Astrocyte of the spinal cord (primary cell): Measurements from ENCODE around the gene BCAS3.

Source experiments
- DNase-seq: peaks from one replicate; pipeline ENCODE4 v3.0.0; 2011; ENCODE audit warnings: low read depth, low spot score
- H3K4me3 ChIP-seq: 2 replicates; pipeline ENCODE4 v1.5.1; 2011; ENCODE audit warnings: low read depth, mild to moderate bottlenecking, low read length, moderate library complexity
- in situ Hi-C: cut with HindIII; loops from 2 replicates; pipeline ENCODE4 v1.10.0; 2017; ENCODE audit warnings: low sequenced_read_pairs
- TF ChIP-seq, protein P1 (sequence below): IDR thresholded peaks from 2 replicates; pipeline ENCODE4 v1.5.1; 2012; ENCODE audit warnings: low read depth, mild to moderate bottlenecking, low read length, inconsistent platforms

BCAS3 gene

DNA sequence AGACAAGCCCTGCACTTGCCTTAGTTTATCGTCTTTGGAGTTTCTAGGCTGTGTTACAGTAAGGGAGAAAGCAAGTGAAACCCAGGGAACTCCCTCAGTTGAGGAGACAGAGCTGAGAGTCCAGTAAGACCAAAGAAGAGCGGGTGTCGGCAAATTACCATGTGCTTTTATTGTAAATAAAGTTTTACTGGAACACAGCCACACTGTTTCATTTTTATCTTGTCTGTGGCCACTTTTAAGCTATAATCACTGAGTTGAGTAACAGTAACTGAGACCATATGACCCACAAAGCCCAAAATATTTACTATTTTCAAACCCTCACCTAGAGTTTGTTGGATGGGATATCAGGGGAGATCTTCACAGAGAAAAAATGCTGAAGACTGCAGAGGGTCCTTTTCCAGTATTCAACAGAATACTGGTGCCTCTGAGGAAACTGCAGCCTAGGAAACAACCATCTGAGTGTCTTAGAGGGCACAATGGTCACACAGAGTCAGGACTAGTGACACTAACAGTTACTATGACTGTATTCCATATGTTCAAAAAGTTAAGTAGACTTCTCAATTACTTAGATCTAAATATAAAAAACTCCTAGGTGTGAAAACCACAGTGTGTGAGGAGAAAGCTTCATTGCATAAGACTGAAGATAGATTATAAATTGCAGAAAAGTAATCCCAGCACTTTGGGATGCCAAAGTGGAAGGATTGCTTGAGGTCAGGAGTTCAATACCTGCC is 370.9 kb downstream of the BCAS3 start:
- no peak overlapping the region for H3K4me3 ChIP-seq
- in situ Hi-C loops = no loop called here
- no peak for DNase-seq
- TF ChIP-seq, protein P1, sequence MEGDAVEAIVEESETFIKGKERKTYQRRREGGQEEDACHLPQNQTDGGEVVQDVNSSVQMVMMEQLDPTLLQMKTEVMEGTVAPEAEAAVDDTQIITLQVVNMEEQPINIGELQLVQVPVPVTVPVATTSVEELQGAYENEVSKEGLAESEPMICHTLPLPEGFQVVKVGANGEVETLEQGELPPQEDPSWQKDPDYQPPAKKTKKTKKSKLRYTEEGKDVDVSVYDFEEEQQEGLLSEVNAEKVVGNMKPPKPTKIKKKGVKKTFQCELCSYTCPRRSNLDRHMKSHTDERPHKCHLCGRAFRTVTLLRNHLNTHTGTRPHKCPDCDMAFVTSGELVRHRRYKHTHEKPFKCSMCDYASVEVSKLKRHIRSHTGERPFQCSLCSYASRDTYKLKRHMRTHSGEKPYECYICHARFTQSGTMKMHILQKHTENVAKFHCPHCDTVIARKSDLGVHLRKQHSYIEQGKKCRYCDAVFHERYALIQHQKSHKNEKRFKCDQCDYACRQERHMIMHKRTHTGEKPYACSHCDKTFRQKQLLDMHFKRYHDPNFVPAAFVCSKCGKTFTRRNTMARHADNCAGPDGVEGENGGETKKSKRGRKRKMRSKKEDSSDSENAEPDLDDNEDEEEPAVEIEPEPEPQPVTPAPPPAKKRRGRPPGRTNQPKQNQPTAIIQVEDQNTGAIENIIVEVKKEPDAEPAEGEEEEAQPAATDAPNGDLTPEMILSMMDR = no peak

DNA sequence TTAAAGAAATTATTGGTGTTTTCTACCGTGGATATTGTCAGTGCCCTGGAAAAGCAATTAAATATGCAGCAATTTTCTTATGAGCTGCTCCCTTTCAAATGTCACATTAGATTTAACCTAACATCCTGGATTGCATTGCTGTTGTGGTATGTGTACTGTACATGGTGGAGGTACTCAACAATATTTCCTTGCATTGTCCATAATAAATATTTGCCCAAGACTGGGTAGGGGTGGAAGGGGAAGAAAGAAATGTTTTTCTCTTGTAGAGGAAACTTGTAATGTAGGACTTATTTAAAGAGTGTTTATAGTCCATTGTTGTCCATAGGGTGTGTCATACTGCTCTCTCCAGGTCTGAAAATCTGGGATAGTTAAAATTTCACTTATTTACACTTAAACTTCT is 375.8 kb downstream of the BCAS3 start:
- no peak overlapping the region for H3K4me3 ChIP-seq
- in situ Hi-C loops = no loop called here
- no peak for DNase-seq
- TF ChIP-seq, protein P1 = no peak

DNA sequence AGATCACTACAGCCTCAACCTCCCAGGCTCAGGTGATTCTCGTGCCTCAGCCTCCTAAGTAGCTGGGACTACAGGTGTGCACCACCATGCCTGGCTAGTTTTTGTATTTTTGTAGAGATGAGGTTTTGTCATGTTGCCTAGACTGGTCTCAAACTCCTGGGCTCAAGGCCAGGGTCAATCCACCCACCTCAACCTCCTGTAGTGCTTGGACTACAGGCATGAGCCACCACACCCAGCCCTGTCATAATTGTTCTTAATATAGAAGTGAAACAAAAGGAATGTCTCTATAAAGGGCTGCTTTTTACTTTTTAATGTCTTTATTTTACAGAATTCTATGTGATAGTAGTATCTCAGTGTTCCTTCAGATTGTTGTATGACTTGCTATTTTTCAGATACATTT is 376.8 kb downstream of the BCAS3 start:
- TF ChIP-seq, protein P1 = no peak
- DNase-seq = peak; percentile 2
- in situ Hi-C loops = no loop called here

DNA sequence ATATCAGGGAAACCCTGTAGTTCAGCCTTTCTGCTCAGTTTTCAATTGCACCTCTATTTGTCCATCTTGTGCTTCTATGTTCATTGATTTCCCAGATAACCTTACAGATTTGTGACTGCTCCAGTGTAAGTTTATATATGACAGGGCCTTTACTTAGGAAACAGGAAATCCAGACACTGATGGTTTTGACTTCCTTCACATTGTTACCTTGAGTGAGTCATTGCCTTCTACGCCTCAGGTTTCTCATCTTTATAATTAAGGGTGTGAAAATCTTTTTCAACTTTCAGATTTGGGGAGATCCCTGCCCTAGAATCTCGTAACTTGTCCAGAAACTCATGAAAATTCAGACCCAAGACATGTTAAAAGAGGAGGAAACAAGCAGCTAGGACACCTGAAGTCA is 379.6 kb downstream of the BCAS3 start:
- in situ Hi-C loops = no loop called here
- TF ChIP-seq, protein P1 = no peak
- no peak for DNase-seq

More for the DNA sequence above, 376.8 kb downstream of the BCAS3 start:
- H3K4me3 ChIP-seq = no peak overlapping the region

DNA sequence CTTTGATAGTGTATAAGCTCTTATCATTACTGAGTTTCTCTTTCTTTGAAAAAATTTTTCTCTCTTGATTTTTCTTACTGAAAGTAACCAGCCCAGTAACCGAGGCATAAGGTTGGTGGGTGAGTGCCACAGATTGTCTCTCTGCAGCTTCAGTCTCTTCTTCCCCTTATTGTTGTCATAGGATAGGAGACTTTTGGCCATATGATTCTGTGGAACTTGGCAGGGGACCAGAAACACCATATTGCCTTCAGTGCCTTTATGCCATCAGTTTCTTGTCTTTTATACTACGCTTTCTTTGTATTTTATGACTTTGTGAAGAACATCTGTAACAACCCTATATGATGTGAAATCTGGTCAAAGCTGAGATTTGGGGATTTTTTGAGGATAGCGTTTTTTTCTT is 380.4 kb downstream of the BCAS3 start:
- TF ChIP-seq, protein P1 = no peak
- no peak for DNase-seq
- no peak overlapping the region for H3K4me3 ChIP-seq
- in situ Hi-C loops = no loop called here

More for the DNA sequence above, 379.6 kb downstream of the BCAS3 start:
- no peak overlapping the region for H3K4me3 ChIP-seq

GRCh38 chr17:61063528-61063927 is 385.9 kb downstream of the BCAS3 start:
- H3K4me3 ChIP-seq = no peak overlapping the region
- TF ChIP-seq, protein P1 = no peak
- in situ Hi-C loops = no loop called here
- no peak for DNase-seq
